OCI-LY7 (cell line): ENCODE data around the gene ESAM. TPM values are rescaled to one million over a fixed set of nuclear protein-coding genes. Genes with fewer than 3 reads are reported as not detected.

Experiments used
- BruUV-seq: library from RNA; stranded (reverse); fragments of 400-500 nt; replicated peaks from 2 replicates; lab custom pipeline; 2021; lab: Mats Ljungman, UMichigan
- CTCF ChIA-PET: fragments of 300-600 bp; sonication (Branson Sonifier 250); formaldehyde crosslinking; loops from one replicate; lab custom pipeline; 2022; ENCODE audit warnings: antibody characterized with exemption; ENCODE audit not compliant: unreplicated experiment; lab: Charles Lee
- POLR2A ChIA-PET: fragments of 300-600 bp; sonication (Branson Sonifier 250); formaldehyde crosslinking; loops from one replicate; lab custom pipeline; 2022; ENCODE audit warnings: antibody characterized with exemption; lab: Charles Lee
- DNase-seq: peaks from one replicate; pipeline ENCODE4 v3.0.0-alpha.2; 2015; ENCODE audit warnings: low spot score
- H2AFZ ChIP-seq: fragments of 200-600 bp; sonication (generic), shearing (Covaris generic); 2 replicates; pipeline ENCODE4 v1.6.1; 2014; ENCODE audit warnings: mild to moderate bottlenecking, antibody characterized with exemption, low read length, moderate library complexity
- H3K27ac ChIP-seq: fragments of 200-600 bp; sonication (generic); 2 replicates; pipeline ENCODE4 v1.5.1; 2014; ENCODE audit warnings: mixed run types, low read depth, mild to moderate bottlenecking, moderate library complexity, low read length, inconsistent platforms; ENCODE audit not compliant: poor library complexity, severe bottlenecking
- H3K36me3 ChIP-seq: fragments of 200-600 bp; sonication (generic); 2 replicates; pipeline ENCODE4 v1.6.1; 2014; ENCODE audit warnings: mild to moderate bottlenecking, antibody characterized with exemption, low read length, moderate library complexity, mixed read lengths; ENCODE audit not compliant: insufficient read depth
- H3K4me1 ChIP-seq: fragments of 200-600 bp; sonication (generic); 2 replicates; pipeline ENCODE4 v1.5.1; 2014; ENCODE audit warnings: mild to moderate bottlenecking, low read length; ENCODE audit not compliant: insufficient read depth, poor library complexity, severe bottlenecking
- H3K4me2 ChIP-seq: fragments of 200-600 bp; sonication (generic); 2 replicates; pipeline ENCODE4 v1.6.1; 2014; ENCODE audit warnings: mild to moderate bottlenecking, low read length
- H3K4me3 ChIP-seq: fragments of 200-600 bp; sonication (generic); 2 replicates; pipeline ENCODE4 v1.5.1; 2014; ENCODE audit warnings: mild to moderate bottlenecking, low read depth, low read length; ENCODE audit not compliant: poor library complexity, severe bottlenecking
- H3K79me2 ChIP-seq: fragments of 200-600 bp; sonication (generic); 2 replicates; pipeline ENCODE4 v1.6.1; 2016; ENCODE audit warnings: low read depth, mild to moderate bottlenecking, low read length, moderate library complexity, mixed read lengths; ENCODE audit not compliant: insufficient read depth
- H3K9me2 ChIP-seq: fragments of 200-600 bp; sonication (generic); 2 replicates; pipeline ENCODE4 v1.6.1; 2016; ENCODE audit warnings: mild to moderate bottlenecking, low read length, mixed read lengths; ENCODE audit not compliant: insufficient read depth
- H3K9me3 ChIP-seq: fragments of 200-600 bp; sonication (generic); 2 replicates; pipeline ENCODE4 v1.6.1; 2014; ENCODE audit warnings: mild to moderate bottlenecking, mixed run types, low read length, mixed read lengths
- H4K20me1 ChIP-seq: fragments of 200-600 bp; sonication (generic); 2 replicates; pipeline ENCODE4 v1.6.1; 2014; ENCODE audit warnings: mild to moderate bottlenecking, antibody characterized with exemption, low read length, moderate library complexity, mixed read lengths; ENCODE audit not compliant: insufficient read depth
- CTCF ChIP-seq: fragments of 200-600 bp; sonication (generic); conservative IDR thresholded peaks from 2 replicates; pipeline ENCODE4 v1.5.1; 2014; ENCODE audit warnings: mild to moderate bottlenecking, antibody characterized with exemption, low read length, moderate library complexity, mixed read lengths
- EZH2phosphoT487 ChIP-seq: fragments of 200-600 bp; sonication (generic); IDR thresholded peaks from 2 replicates; pipeline ENCODE4 v1.6.1; 2018; ENCODE audit warnings: low read depth, borderline replicate concordance, mild to moderate bottlenecking, mixed run types, antibody characterized with exemption, low read length, moderate library complexity, mixed read lengths
- intact Hi-C: fragments of 100-400 bp; cut with micrococcal nuclease; formaldehyde crosslinking; loops from one replicate; pipeline ENCODE4 v1.10.0; 2022; ENCODE audit not compliant: unreplicated experiment
- total RNA-seq, 2 experiments: library from RNA; depleted of rRNA in 1 of 2; stranded (reverse); fragments of >200 nt in 1 of 2; shearing (Covaris generic) in 1 of 2; gene quantifications; 2 replicates each; pipeline ENCODE4 v1.2.3, GENCODE V29; 2014 to 2022

ESAM gene
- total RNA-seq, 2 experiments from 2014 or later = 0.35 to 0.49 TPM

- intact Hi-C loops = no loop called here
- H3K4me3 ChIP-seq = peak within 1 kb of the TSS; percentile 72
- peak; percentile 94 for DNase-seq
- peak within 1 kb of the TSS; percentile 63 for H2AFZ ChIP-seq
- H4K20me1 ChIP-seq = no peaks in the 10 kb centered on the region; the same call in 1 of the 2 replicates
- H3K9me2 ChIP-seq = no peaks in the 10 kb centered on the region
- CTCF ChIA-PET = no interaction called here
- TF ChIP-seq EZH2phosphoT487 = no peak
- no peak for TF ChIP-seq CTCF
- no peaks in the 10 kb centered on the region for H3K9me3 ChIP-seq
- peak within 1 kb of the TSS; percentile 83 for H3K4me2 ChIP-seq
- no peak within 1 kb of the TSS for H3K27ac ChIP-seq
- no TSS peak for BruUV-seq
- no peaks in the 10 kb centered on the region for H3K79me2 ChIP-seq
- H3K36me3 ChIP-seq = no peaks in the 10 kb centered on the region
- peaks cover 20% of the 10 kb centered on the region for H3K4me1 ChIP-seq
- POLR2A ChIA-PET = interaction anchor here (0.6 to 1.4 kb wide), 3 partner anchors 45 to 1468 kb away, joined by 3 to 7 read pairs (median 3); no protein-coding TSS in a partner anchor
Measured at GRCh38 chr11:124739479-124740276, 22.4 kb downstream of the ESAM start, which contains the start of gene NRGN. Gene NRGN, plus strand, starts transcription at chr11:124739942. Its CDS starts 143 bp downstream, at chr11:124740085.

GRCh38 chr11:124738713-124739478, 23.2 kb downstream of the ESAM start:
- no peaks in the 10 kb centered on the region for H3K9me3 ChIP-seq
- TF ChIP-seq EZH2phosphoT487 = no peak
- no peak for TF ChIP-seq CTCF
- H3K4me2 ChIP-seq = peak overlapping the region; percentile 83
- H2AFZ ChIP-seq = peak overlapping the region; percentile 63; the same call in 1 of the 2 replicates
- intact Hi-C loops = no loop called here
- peaks cover 20% of the 10 kb centered on the region for H3K4me1 ChIP-seq
- H4K20me1 ChIP-seq = no peaks in the 10 kb centered on the region; the same call in 1 of the 2 replicates
- no TSS peak for BruUV-seq
- no peak for DNase-seq
- no peaks in the 10 kb centered on the region for H3K9me2 ChIP-seq
- H3K4me3 ChIP-seq = peak overlapping the region; percentile 72
- ChIA-PET POLR2A (interaction anchor here (0.6 to 1.4 kb wide), 5 partner anchors 28 to 1467 kb away, joined by 3 to 7 read pairs (median 3); no protein-coding TSS in a partner anchor), CTCF (no interaction called here)
- H3K36me3 ChIP-seq = no peaks in the 10 kb centered on the region
- no peak overlapping the region for H3K27ac ChIP-seq
- no peaks in the 10 kb centered on the region for H3K79me2 ChIP-seq
